Activated CD8-positive, alpha-beta T cell treated with anti-CD3 and anti-CD28 coated beads for 36 hours (primary cell): ENCODE results near the gene IL26. TPM values are rescaled to one million over a fixed set of nuclear protein-coding genes. Genes with fewer than 3 reads are reported as not detected.

Source experiments
- ATAC-seq: fragments of 200-7000 bp; cut with Tn5 transposase; one replicate; pipeline ENCODE4 v1.10.0; 2021; ENCODE audit warnings: mild to moderate bottlenecking, moderate library complexity
- CTCF ChIA-PET: fragments of 350-600 bp; sonication (Branson Sonifier 250); formaldehyde crosslinking; loops from one replicate; lab custom pipeline; 2021; ENCODE audit warnings: antibody characterized with exemption; lab: Charles Lee
- POLR2A ChIA-PET: fragments of 350-600 bp; sonication (Branson Sonifier 250); formaldehyde crosslinking; loops from one replicate; lab custom pipeline; 2021; ENCODE audit warnings: antibody characterized with exemption; lab: Charles Lee
- DNase-seq: peaks from one replicate; pipeline ENCODE4 v3.0.0-alpha.2; 2020
- H3K27ac Mint-ChIP-seq: one replicate; pipeline ENCODE4 v1.8.0; 2021; ENCODE audit warnings: mild to moderate bottlenecking, mixed read lengths
- H3K27me3 Mint-ChIP-seq: one replicate; pipeline ENCODE4 v1.8.0; 2021; ENCODE audit warnings: mixed read lengths
- H3K36me3 Mint-ChIP-seq: one replicate; pipeline ENCODE4 v1.8.0; 2021; ENCODE audit warnings: low read depth, mixed read lengths
- H3K4me1 Mint-ChIP-seq: one replicate; pipeline ENCODE4 v1.8.0; 2021; ENCODE audit warnings: low read depth, mixed read lengths
- H3K4me3 Mint-ChIP-seq: one replicate; pipeline ENCODE4 v1.8.0; 2021; ENCODE audit warnings: mild to moderate bottlenecking, moderate library complexity, mixed read lengths
- H3K9me3 Mint-ChIP-seq: one replicate; pipeline ENCODE4 v1.8.0; 2021; ENCODE audit warnings: mixed read lengths
- intact Hi-C: fragments of 100-400 bp; cut with micrococcal nuclease; formaldehyde crosslinking; loops from one replicate; pipeline ENCODE4 v1.10.0; 2022
- total RNA-seq, 2 experiments: library from RNA; stranded (reverse); gene quantifications; one replicate each; pipeline ENCODE4 v1.2.3, GENCODE V29; 2021
- TF ChIP-seq, protein P1 (sequence below): fragments of 200-600 bp; IDR thresholded peaks from one replicate; pipeline ENCODE4 v1.8.0; 2022; ENCODE audit warnings: antibody characterized with exemption, mild to moderate bottlenecking

The IL26 gene
- total RNA-seq, 2 experiments from 2014 or later = not detected

DNA sequence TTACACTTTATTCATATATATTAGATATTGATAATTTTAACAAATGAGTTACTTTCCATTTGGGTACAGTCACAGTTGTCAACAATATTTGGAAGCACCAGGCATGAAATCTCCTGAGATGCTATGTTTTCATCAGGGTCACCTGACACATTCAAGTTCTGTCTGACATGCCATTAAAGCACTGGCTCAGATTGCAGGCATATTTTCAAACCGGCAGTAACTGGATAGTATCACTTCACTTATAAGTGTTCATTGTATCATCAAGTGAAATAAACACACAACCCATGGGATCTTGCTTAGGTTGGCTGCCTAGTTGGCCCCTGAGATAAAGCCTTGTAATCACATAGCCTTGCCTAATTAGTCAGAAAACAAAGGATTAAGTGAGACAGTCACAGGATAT is 70.8 kb downstream of the IL26 start:
- ChIA-PET POLR2A (interaction anchor here (1.0 to 1.4 kb wide), 4 partner anchors 19 to 115 kb away, joined by 3 to 5 read pairs (median 3); no protein-coding TSS in a partner anchor), CTCF (interaction anchor here (1.1 to 5.0 kb wide), 3 partner anchors 41 to 116 kb away, joined by 3 to 107 read pairs (median 4); no protein-coding TSS in a partner anchor)
- Mint-ChIP-seq H3K9me3 (no peaks in the 10 kb centered on the region), H3K4me1 (peaks cover 51% of the 10 kb centered on the region), H3K36me3 (peaks cover 28% of the 10 kb centered on the region), H3K27ac (no peak overlapping the region), H3K4me3 (no peak overlapping the region), H3K27me3 (no peaks in the 10 kb centered on the region)
- intact Hi-C loops = loop anchor here (5.0 kb wide), 1 partner anchor 112 kb away; no protein-coding TSS in a partner anchor
- TF ChIP-seq, protein P1, sequence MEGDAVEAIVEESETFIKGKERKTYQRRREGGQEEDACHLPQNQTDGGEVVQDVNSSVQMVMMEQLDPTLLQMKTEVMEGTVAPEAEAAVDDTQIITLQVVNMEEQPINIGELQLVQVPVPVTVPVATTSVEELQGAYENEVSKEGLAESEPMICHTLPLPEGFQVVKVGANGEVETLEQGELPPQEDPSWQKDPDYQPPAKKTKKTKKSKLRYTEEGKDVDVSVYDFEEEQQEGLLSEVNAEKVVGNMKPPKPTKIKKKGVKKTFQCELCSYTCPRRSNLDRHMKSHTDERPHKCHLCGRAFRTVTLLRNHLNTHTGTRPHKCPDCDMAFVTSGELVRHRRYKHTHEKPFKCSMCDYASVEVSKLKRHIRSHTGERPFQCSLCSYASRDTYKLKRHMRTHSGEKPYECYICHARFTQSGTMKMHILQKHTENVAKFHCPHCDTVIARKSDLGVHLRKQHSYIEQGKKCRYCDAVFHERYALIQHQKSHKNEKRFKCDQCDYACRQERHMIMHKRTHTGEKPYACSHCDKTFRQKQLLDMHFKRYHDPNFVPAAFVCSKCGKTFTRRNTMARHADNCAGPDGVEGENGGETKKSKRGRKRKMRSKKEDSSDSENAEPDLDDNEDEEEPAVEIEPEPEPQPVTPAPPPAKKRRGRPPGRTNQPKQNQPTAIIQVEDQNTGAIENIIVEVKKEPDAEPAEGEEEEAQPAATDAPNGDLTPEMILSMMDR = no peak
- DNase-seq = no peak
- ATAC-seq = no peak

Other genes starting within 250 kb of the IL26 start
- gene IFNG-AS1, start 236.4 kb downstream of the IL26 start, total RNA-seq = under 1 TPM in 1 of 2 experiments, not detected in 1; 0.25 TPM
- gene IFNG, start 66.1 kb downstream of the IL26 start, total RNA-seq = 10 to 100 TPM; 42.7 to 43.6 TPM
- not detected for gene IL22, start 27.8 kb upstream of the IL26 start, total RNA-seq
- 10 to 100 TPM; 15.4 to 17.9 TPM for gene MDM1, start 106.6 kb upstream of the IL26 start, total RNA-seq